K562 (cell line): Measurements from ENCODE around the gene ITPR2. TPM values are rescaled to one million over a fixed set of nuclear protein-coding genes. Genes with fewer than 3 reads are reported as not detected.

ENCODE experiments used
- ARNT ChIP-seq, 2 experiments: fragments of 450-650 bp; IDR thresholded peaks; 2 replicates each; pipeline ENCODE4 v1.6.1; 2016; ENCODE audit warnings: mild to moderate bottlenecking in 1 of 2
- C11orf30 ChIP-seq: fragments of 450-650 bp; IDR thresholded peaks from 2 replicates; pipeline ENCODE4 v1.6.1; 2016; ENCODE audit warnings: low read depth, mild to moderate bottlenecking
- CBX5 ChIP-seq: IDR thresholded peaks from 2 replicates; pipeline ENCODE4 v1.6.1; 2014; ENCODE audit warnings: low read depth, borderline replicate concordance
- EHMT2 ChIP-seq: fragments of 450-650 bp; IDR thresholded peaks from 2 replicates; pipeline ENCODE4 v1.6.1; 2018; ENCODE audit warnings: antibody characterized with exemption
- GATAD2B ChIP-seq: fragments of 450-650 bp; IDR thresholded peaks from 2 replicates; pipeline ENCODE4 v1.6.1; 2017; ENCODE audit warnings: mild to moderate bottlenecking, borderline replicate concordance
- HMG20A ChIP-seq: fragments of 450-650 bp; formaldehyde crosslinking; conservative IDR thresholded peaks from 2 replicates; pipeline ENCODE4 v1.4.0; 2020; ENCODE audit warnings: mild to moderate bottlenecking, mixed read lengths
- ILF3 ChIP-seq: fragments of 450-650 bp; IDR thresholded peaks from 2 replicates; pipeline ENCODE4 v1.6.1; 2018; ENCODE audit warnings: antibody characterized with exemption, mild to moderate bottlenecking, moderate library complexity, borderline replicate concordance
- ILK ChIP-seq: fragments of 450-650 bp; IDR thresholded peaks from 2 replicates; pipeline ENCODE4 v1.6.1; 2016; ENCODE audit warnings: missing genetic modification characterization, low read depth, mild to moderate bottlenecking, missing compliant biosample characterization, moderate library complexity, borderline replicate concordance
- JUNB ChIP-seq: fragments of 450-650 bp; formaldehyde crosslinking; conservative IDR thresholded peaks from 2 replicates; pipeline ENCODE4 v1.4.0; 2020; ENCODE audit warnings: mild to moderate bottlenecking
- KDM5B ChIP-seq: fragments of 200-600 bp; sonication (generic); IDR thresholded peaks from 2 replicates; pipeline ENCODE4 v1.6.1; 2012; ENCODE audit warnings: low read depth, mild to moderate bottlenecking, moderate library complexity, low read length, control low read depth, inconsistent platforms; ENCODE audit not compliant: insufficient replicate concordance
- MEF2D ChIP-seq: conservative IDR thresholded peaks from 2 replicates; pipeline ENCODE4 v1.6.1; 2016; ENCODE audit warnings: low read depth, missing genetic modification characterization, missing compliant biosample characterization
- MEIS2 ChIP-seq: fragments of 450-650 bp; IDR thresholded peaks from 2 replicates; pipeline ENCODE4 v1.6.1; 2014; ENCODE audit warnings: mild to moderate bottlenecking; ENCODE audit not compliant: partially characterized antibody
- MTA1 ChIP-seq: fragments of 450-650 bp; IDR thresholded peaks from 2 replicates; pipeline ENCODE4 v1.6.1; 2017; ENCODE audit warnings: borderline replicate concordance
- MTF1 ChIP-seq: fragments of 250-450 bp; sonication (Bioruptor Pico); IDR thresholded peaks from 2 replicates; pipeline ENCODE4 v1.9.0; 2021; ENCODE audit warnings: moderate library complexity, mild to moderate bottlenecking, inconsistent platforms, borderline replicate concordance
- NFYB ChIP-seq: IDR thresholded peaks from 2 replicates; pipeline ENCODE4 v1.6.1; 2011; ENCODE audit warnings: mild to moderate bottlenecking, moderate library complexity; ENCODE audit not compliant: insufficient read length; ENCODE audit errors: extremely low read depth
- POLR2AphosphoS5 ChIP-seq: IDR thresholded peaks from 2 replicates; pipeline ENCODE4 v1.6.1; 2011; ENCODE audit warnings: mild to moderate bottlenecking, low read depth, low read length, moderate library complexity; ENCODE audit not compliant: control insufficient read depth, insufficient read depth
- RFX5 ChIP-seq: IDR thresholded peaks from 2 replicates; pipeline ENCODE4 v1.6.1; 2011; ENCODE audit warnings: low read depth, mild to moderate bottlenecking, improper control_type of control experiment, low read length
- SMARCA5 ChIP-seq: fragments of 450-650 bp; IDR thresholded peaks from 2 replicates; pipeline ENCODE4 v1.6.1; 2016
- SRSF9 ChIP-seq: fragments of 200-400 bp; formaldehyde crosslinking; IDR thresholded peaks from 2 replicates; pipeline ENCODE4 v1.6.1; 2017; ENCODE audit warnings: low read depth, low read length, borderline replicate concordance
- STAT5B ChIP-seq: fragments of 250-450 bp; sonication (Bioruptor Pico); IDR thresholded peaks from 2 replicates; pipeline ENCODE4 v1.8.0; 2021; ENCODE audit warnings: mild to moderate bottlenecking, inconsistent platforms
- ZBED1 ChIP-seq: IDR thresholded peaks from 2 replicates; pipeline ENCODE4 v1.6.1; 2014
- ZNF263 ChIP-seq: sonication (generic); formaldehyde crosslinking; IDR thresholded peaks from 2 replicates; pipeline ENCODE4 v1.8.0; 2022; ENCODE audit warnings: mild to moderate bottlenecking, missing genetic modification reagents, borderline replicate concordance
- polyA plus RNA-seq, 8 experiments: library from polyadenylated mRNA; depleted of rRNA in 4 of 8; stranded (reverse) in 5 of 8; unstranded in 3 of 8; fragments of >200 nt; fragmentation: Nextera tagmentation in 2 of 8; fragmentation: Illumina TruSeq in 1 of 8; extraction: Ambion mirVana in 2 of 8; extraction: Trizol in 1 of 8; gene quantifications; 2 replicates each; pipeline versions ENCODE4 v1.2.1 to v1.2.3, GENCODE V29; 2011 to 2014; ENCODE audit warnings: inconsistent platforms in 1 of 8, missing spikeins in 1 of 8
- total RNA-seq, 7 experiments: library from RNA; depleted of rRNA in 6 of 7; stranded (reverse); fragments of >200 nt in 6 of 7; fragmentation: Illumina TruSeq in 2 of 7; extraction: Trizol in 2 of 7; gene quantifications; 2 replicates each; pipeline versions ENCODE4 v1.2.1 to v1.2.3, GENCODE V29; 2011 to 2021; ENCODE audit warnings: low replicate concordance in 1 of 7
- TF ChIP-seq, protein P1 (sequence below): IDR thresholded peaks from 3 replicates; pipeline ENCODE4 v1.6.1; 2011; ENCODE audit warnings: borderline replicate concordance, mild to moderate bottlenecking, moderate library complexity; ENCODE audit not compliant: insufficient read length; ENCODE audit errors: extremely low read depth
- TF ChIP-seq, protein P2 (sequence below): fragments of 450-650 bp; IDR thresholded peaks from 2 replicates; pipeline ENCODE4 v1.6.1; 2016; ENCODE audit warnings: antibody characterized with exemption
- TF ChIP-seq, protein P3 (sequence below): sonication (generic); formaldehyde crosslinking; IDR thresholded peaks from 2 replicates; pipeline ENCODE4 v1.8.1; 2023; ENCODE audit warnings: mild to moderate bottlenecking, missing genetic modification reagents

ITPR2 gene
- total and polyA plus RNA-seq, 9 of the 15 experiments (the other 6 are each of a cell fraction or from before 2014, with no cell fraction given), result 0.21 to 3.3 (median 0.95) TPM

DNA sequence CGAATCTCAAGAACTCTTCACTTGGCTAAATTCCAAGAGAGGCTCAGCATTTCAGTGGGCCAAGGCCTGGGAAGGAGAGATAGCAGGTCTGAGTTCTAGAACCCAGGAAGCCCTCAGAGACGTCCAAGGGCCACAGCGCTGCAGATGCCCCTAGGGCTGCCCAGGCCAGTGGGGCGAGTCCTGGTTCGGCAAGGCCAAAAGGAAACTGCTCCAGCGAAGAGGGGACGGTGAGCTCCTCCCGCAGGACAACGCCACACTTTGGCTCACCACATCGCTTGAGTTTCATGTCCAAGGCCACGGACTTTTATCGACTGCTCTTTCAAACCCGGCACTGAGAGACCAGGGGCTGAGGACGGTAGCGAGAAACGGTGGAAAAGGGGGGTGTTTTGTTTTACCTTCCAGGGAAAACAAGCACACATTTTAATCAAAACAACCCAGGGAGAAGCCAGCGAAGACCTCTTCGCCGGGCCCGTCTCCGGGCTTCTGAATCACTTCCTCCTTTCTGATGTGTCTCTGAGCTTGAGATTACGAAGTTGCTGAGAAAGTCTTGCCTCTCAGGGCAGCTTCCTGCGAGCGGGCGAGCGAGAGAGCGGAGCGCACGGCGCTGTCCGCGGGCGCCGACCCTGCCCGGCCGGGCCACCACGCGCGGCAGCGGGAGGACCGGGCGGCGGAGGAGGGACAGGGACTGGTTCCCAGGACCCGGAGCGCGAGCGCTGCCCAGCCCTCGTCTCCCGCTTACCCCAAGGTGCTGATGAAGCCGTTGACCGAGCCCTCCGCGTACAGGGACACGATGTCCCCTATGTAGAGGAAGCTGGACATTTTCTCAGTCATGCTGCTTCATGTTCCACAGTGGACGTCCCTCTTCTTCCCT is 808 bp downstream of the ITPR2 start (continued):
- TF ChIP-seq, protein P1, sequence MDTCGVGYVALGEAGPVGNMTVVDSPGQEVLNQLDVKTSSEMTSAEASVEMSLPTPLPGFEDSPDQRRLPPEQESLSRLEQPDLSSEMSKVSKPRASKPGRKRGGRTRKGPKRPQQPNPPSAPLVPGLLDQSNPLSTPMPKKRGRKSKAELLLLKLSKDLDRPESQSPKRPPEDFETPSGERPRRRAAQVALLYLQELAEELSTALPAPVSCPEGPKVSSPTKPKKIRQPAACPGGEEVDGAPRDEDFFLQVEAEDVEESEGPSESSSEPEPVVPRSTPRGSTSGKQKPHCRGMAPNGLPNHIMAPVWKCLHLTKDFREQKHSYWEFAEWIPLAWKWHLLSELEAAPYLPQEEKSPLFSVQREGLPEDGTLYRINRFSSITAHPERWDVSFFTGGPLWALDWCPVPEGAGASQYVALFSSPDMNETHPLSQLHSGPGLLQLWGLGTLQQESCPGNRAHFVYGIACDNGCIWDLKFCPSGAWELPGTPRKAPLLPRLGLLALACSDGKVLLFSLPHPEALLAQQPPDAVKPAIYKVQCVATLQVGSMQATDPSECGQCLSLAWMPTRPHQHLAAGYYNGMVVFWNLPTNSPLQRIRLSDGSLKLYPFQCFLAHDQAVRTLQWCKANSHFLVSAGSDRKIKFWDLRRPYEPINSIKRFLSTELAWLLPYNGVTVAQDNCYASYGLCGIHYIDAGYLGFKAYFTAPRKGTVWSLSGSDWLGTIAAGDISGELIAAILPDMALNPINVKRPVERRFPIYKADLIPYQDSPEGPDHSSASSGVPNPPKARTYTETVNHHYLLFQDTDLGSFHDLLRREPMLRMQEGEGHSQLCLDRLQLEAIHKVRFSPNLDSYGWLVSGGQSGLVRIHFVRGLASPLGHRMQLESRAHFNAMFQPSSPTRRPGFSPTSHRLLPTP, result no peak
- TF ChIP-seq MEIS2 (no peak), ILF3 (no peak), ARNT (IDR thresholded peaks at IDR 0.05) (no peak), JUNB (CRISPR knock-in tag) (no peak), ZNF263 (CRISPR knock-in tag) (peak; percentile 70), SRSF9 (no peak), MTF1 (CRISPR knock-in tag) (no peak), MEF2D (tag) (no peak), POLR2AphosphoS5 (peak; percentile 29; the same call in 1 of the 2 replicates), EHMT2 (peak; percentile 32; the same call in 1 of the 2 replicates), RFX5 (no peak), CBX5 (no peak), NFYB (no peak), C11orf30 (no peak), GATAD2B (no peak), HMG20A (CRISPR knock-in tag) (no peak), KDM5B (peak; percentile 45), ILK (tag) (no peak), SMARCA5 (no peak), STAT5B (no peak), ZBED1 (no peak), MTA1 (no peak)
- TF ChIP-seq, protein P2, sequence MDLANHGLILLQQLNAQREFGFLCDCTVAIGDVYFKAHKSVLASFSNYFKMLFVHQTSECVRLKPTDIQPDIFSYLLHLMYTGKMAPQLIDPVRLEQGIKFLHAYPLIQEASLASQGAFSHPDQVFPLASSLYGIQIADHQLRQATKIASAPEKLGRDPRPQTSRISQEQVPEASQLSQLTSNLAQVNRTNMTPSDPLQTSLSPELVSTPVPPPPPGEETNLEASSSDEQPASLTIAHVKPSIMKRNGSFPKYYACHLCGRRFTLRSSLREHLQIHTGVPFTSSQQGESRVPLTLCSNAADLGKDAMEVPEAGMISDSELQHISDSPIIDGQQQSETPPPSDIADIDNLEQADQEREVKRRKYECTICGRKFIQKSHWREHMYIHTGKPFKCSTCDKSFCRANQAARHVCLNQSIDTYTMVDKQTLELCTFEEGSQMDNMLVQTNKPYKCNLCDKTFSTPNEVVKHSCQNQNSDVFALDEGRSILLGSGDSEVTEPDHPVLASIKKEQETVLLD, result no peak
- TF ChIP-seq, protein P3, sequence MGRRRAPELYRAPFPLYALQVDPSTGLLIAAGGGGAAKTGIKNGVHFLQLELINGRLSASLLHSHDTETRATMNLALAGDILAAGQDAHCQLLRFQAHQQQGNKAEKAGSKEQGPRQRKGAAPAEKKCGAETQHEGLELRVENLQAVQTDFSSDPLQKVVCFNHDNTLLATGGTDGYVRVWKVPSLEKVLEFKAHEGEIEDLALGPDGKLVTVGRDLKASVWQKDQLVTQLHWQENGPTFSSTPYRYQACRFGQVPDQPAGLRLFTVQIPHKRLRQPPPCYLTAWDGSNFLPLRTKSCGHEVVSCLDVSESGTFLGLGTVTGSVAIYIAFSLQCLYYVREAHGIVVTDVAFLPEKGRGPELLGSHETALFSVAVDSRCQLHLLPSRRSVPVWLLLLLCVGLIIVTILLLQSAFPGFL (CRISPR knock-in tag), result no peak
